Measurements from ENCODE around the gene TKTL2. TPM values are rescaled to one million over a fixed set of nuclear protein-coding genes. Genes with fewer than 3 reads are reported as not detected.

Gene TKTL2
- total and polyA plus RNA-seq, 4 donors, result not detected

GRCh38 chr4:163492951-163493504 lies 19.5 kb upstream of the TKTL2 start:
- DNase-seq (no peak), ATAC-seq (ENCODE audit: low FRiP score) (no peak)
- no peak overlapping the region for H3K4me3 ChIP-seq (ENCODE audit: low read length in 2 of 2)
- no peaks in the 10 kb centered on the region for H3K27me3 ChIP-seq (ENCODE audit: control insufficient read depth in 1 of 2, insufficient read depth in 2 of 2, low read length in 1 of 2)
- H3K36me3 ChIP-seq (ENCODE audit: control insufficient read depth in 1 of 2, insufficient read depth in 2 of 2, low read length in 1 of 2), result no peaks in the 10 kb centered on the region
- H3K9me3 ChIP-seq (ENCODE audit: control insufficient read depth, low read length), result no peaks in the 10 kb centered on the region
- 86 to 92% methylated on average over 6 of the region's 6 CpGs for WGBS, 2 donors
- H3K4me1 ChIP-seq (ENCODE audit: control insufficient read depth in 1 of 2, insufficient read depth in 2 of 2, low read length in 2 of 2), result no peaks in the 10 kb centered on the region
- H3K27ac ChIP-seq (ENCODE audit: low read depth in 1 of 2, low read length in 2 of 2), result no peak overlapping the region
- intact Hi-C loops (cut with DNase I), result loop anchor here (5.0 to 10.0 kb wide), 2 partner anchors 49 to 158 kb away; partner anchors contain the start of gene NPY1R (in 1 of the 2)

- Histone ChIP-seq H3K4me1 (ENCODE audit: control insufficient read depth in 1 of 2, insufficient read depth in 2 of 2, low read length in 2 of 2) (no peaks in the 10 kb centered on the region), H3K27me3 (ENCODE audit: control insufficient read depth in 1 of 2, insufficient read depth in 2 of 2, low read length in 1 of 2) (no peaks in the 10 kb centered on the region), H3K9me3 (ENCODE audit: control insufficient read depth, low read length) (no peaks in the 10 kb centered on the region), H3K27ac (ENCODE audit: low read depth in 1 of 2, low read length in 2 of 2) (no peak overlapping the region), H3K36me3 (ENCODE audit: control insufficient read depth in 1 of 2, insufficient read depth in 2 of 2, low read length in 1 of 2) (no peaks in the 10 kb centered on the region), H3K4me3 (ENCODE audit: low read length in 2 of 2) (no peak overlapping the region)
- intact Hi-C loops (cut with DNase I), result loop anchor here (5.0 to 10.0 kb wide), 2 partner anchors 52 to 155 kb away; partner anchors contain the start of gene NPY1R (in 1 of the 2)
- 50 to 61% methylated on average over 1 of the region's 1 CpG for WGBS, 2 donors
- ATAC-seq (ENCODE audit: low FRiP score) (no peak), DNase-seq (no peak)
These were observed 16.4 kb upstream of the TKTL2 start for GRCh38 chr4:163489929-163490328.

- DNase-seq, result no peak
- Histone ChIP-seq H3K4me1 (ENCODE audit: control insufficient read depth in 1 of 2, insufficient read depth in 2 of 2, low read length in 2 of 2) (no peaks in the 10 kb centered on the region), H3K4me3 (ENCODE audit: low read length in 2 of 2) (no peak overlapping the region), H3K9me3 (ENCODE audit: control insufficient read depth, low read length) (no peaks in the 10 kb centered on the region), H3K36me3 (ENCODE audit: control insufficient read depth in 1 of 2, insufficient read depth in 2 of 2, low read length in 1 of 2) (no peaks in the 10 kb centered on the region), H3K27ac (ENCODE audit: low read depth in 1 of 2, low read length in 2 of 2) (no peak overlapping the region), H3K27me3 (ENCODE audit: control insufficient read depth in 1 of 2, insufficient read depth in 2 of 2, low read length in 1 of 2) (no peaks in the 10 kb centered on the region)
- WGBS, 2 donors, result 58 to 59% methylated on average over 1 of the region's 1 CpG
- intact Hi-C loops (cut with DNase I), result no loop called here
- ATAC-seq (ENCODE audit: low FRiP score), result no peak
These were observed 12.8 kb upstream of the TKTL2 start for GRCh38 chr4:163486321-163486720.

GRCh38 chr4:163485589-163485988 lies 12.0 kb upstream of the TKTL2 start:
- DNase-seq (no peak), ATAC-seq (ENCODE audit: low FRiP score) (no peak)
- no peak overlapping the region for H3K27ac ChIP-seq (ENCODE audit: low read depth in 1 of 2, low read length in 2 of 2)
- H3K27me3 ChIP-seq (ENCODE audit: control insufficient read depth in 1 of 2, insufficient read depth in 2 of 2, low read length in 1 of 2), result no peaks in the 10 kb centered on the region
- no peaks in the 10 kb centered on the region for H3K36me3 ChIP-seq (ENCODE audit: control insufficient read depth in 1 of 2, insufficient read depth in 2 of 2, low read length in 1 of 2)
- 63 to 68% methylated on average over 2 of the region's 2 CpGs for WGBS, 2 donors
- H3K4me3 ChIP-seq (ENCODE audit: low read length in 2 of 2), result no peak overlapping the region
- no peaks in the 10 kb centered on the region for H3K4me1 ChIP-seq (ENCODE audit: control insufficient read depth in 1 of 2, insufficient read depth in 2 of 2, low read length in 2 of 2)
- intact Hi-C loops (cut with DNase I), result no loop called here
- H3K9me3 ChIP-seq (ENCODE audit: control insufficient read depth, low read length), result no peaks in the 10 kb centered on the region

GRCh38 chr4:163484906-163485305 lies 11.4 kb upstream of the TKTL2 start:
- Histone ChIP-seq H3K36me3 (ENCODE audit: control insufficient read depth in 1 of 2, insufficient read depth in 2 of 2, low read length in 1 of 2) (no peaks in the 10 kb centered on the region), H3K27me3 (ENCODE audit: control insufficient read depth in 1 of 2, insufficient read depth in 2 of 2, low read length in 1 of 2) (no peaks in the 10 kb centered on the region), H3K4me1 (ENCODE audit: control insufficient read depth in 1 of 2, insufficient read depth in 2 of 2, low read length in 2 of 2) (no peaks in the 10 kb centered on the region), H3K4me3 (ENCODE audit: low read length in 2 of 2) (no peak overlapping the region), H3K9me3 (ENCODE audit: control insufficient read depth, low read length) (no peaks in the 10 kb centered on the region), H3K27ac (ENCODE audit: low read depth in 1 of 2, low read length in 2 of 2) (no peak overlapping the region)
- DNase-seq, result no peak
- no peak for ATAC-seq (ENCODE audit: low FRiP score)
- intact Hi-C loops (cut with DNase I), result loop anchor here in 1 of 2 donors (5.0 kb wide), 1 partner anchor 62 kb away; no protein-coding TSS in a partner anchor
- WGBS, 2 donors, result 15 to 23% methylated on average over 4 of the region's 4 CpGs

GRCh38 chr4:163482190-163482589 lies 8.6 kb upstream of the TKTL2 start:
- WGBS, 2 donors, result 56 to 69% methylated on average over 1 of the region's 1 CpG
- no peak for ATAC-seq (ENCODE audit: low FRiP score)
- intact Hi-C loops (cut with DNase I), result loop anchor here in 1 of 2 donors (5.0 kb wide), 1 partner anchor 65 kb away; no protein-coding TSS in a partner anchor

GRCh38 chr4:163476761-163477438 lies 3.3 kb upstream of the TKTL2 start:
- WGBS, 2 donors, result 4 to 10% methylated on average over 5 of the region's 5 CpGs
- Histone ChIP-seq H3K9me3 (ENCODE audit: control insufficient read depth, low read length) (no peaks in the 10 kb centered on the region), H3K36me3 (ENCODE audit: control insufficient read depth in 1 of 2, insufficient read depth in 2 of 2, low read length in 1 of 2) (no peaks in the 10 kb centered on the region), H3K4me3 (ENCODE audit: low read length in 2 of 2) (no peak overlapping the region), H3K4me1 (ENCODE audit: control insufficient read depth in 1 of 2, insufficient read depth in 2 of 2, low read length in 2 of 2) (peaks cover 0 to 3% of the 10 kb centered on the region in 2 donors), H3K27me3 (ENCODE audit: control insufficient read depth in 1 of 2, insufficient read depth in 2 of 2, low read length in 1 of 2) (no peaks in the 10 kb centered on the region), H3K27ac (ENCODE audit: low read depth in 1 of 2, low read length in 2 of 2) (no peak overlapping the region)
- DNase-seq (no peak), ATAC-seq (ENCODE audit: low FRiP score) (peak; percentile 64)
- intact Hi-C loops (cut with DNase I), result no loop called here

More at GRCh38 chr4:163482190-163482589, 8.6 kb upstream of the TKTL2 start:
- no peak for DNase-seq
- Histone ChIP-seq H3K4me1 (ENCODE audit: control insufficient read depth in 1 of 2, insufficient read depth in 2 of 2, low read length in 2 of 2) (peaks cover 0 to 3% of the 10 kb centered on the region in 2 donors), H3K36me3 (ENCODE audit: control insufficient read depth in 1 of 2, insufficient read depth in 2 of 2, low read length in 1 of 2) (no peaks in the 10 kb centered on the region), H3K4me3 (ENCODE audit: low read length in 2 of 2) (no peak overlapping the region), H3K27me3 (ENCODE audit: control insufficient read depth in 1 of 2, insufficient read depth in 2 of 2, low read length in 1 of 2) (no peaks in the 10 kb centered on the region), H3K27ac (ENCODE audit: low read depth in 1 of 2, low read length in 2 of 2) (no peak overlapping the region), H3K9me3 (ENCODE audit: control insufficient read depth, low read length) (no peaks in the 10 kb centered on the region)

GRCh38 chr4:163474027-163474426 lies 473 bp upstream of the TKTL2 start:
- intact Hi-C loops (cut with DNase I), result no loop called here
- ATAC-seq (ENCODE audit: low FRiP score), result no peak
- Histone ChIP-seq H3K27ac (ENCODE audit: low read depth in 1 of 2, low read length in 2 of 2) (no peak overlapping the region), H3K27me3 (ENCODE audit: control insufficient read depth in 1 of 2, insufficient read depth in 2 of 2, low read length in 1 of 2) (no peaks in the 10 kb centered on the region), H3K4me3 (ENCODE audit: low read length in 2 of 2) (no peak overlapping the region), H3K4me1 (ENCODE audit: control insufficient read depth in 1 of 2, insufficient read depth in 2 of 2, low read length in 2 of 2) (peaks cover 0 to 3% of the 10 kb centered on the region in 2 donors), H3K9me3 (ENCODE audit: control insufficient read depth, low read length) (no peaks in the 10 kb centered on the region), H3K36me3 (ENCODE audit: control insufficient read depth in 1 of 2, insufficient read depth in 2 of 2, low read length in 1 of 2) (no peaks in the 10 kb centered on the region)
- no peak for DNase-seq
- 94 to 95% methylated on average over 3 of the region's 3 CpGs for WGBS, 2 donors

- no peaks in the 10 kb centered on the region for H3K9me3 ChIP-seq (ENCODE audit: control insufficient read depth, low read length)
- H3K27me3 ChIP-seq (ENCODE audit: control insufficient read depth in 1 of 2, insufficient read depth in 2 of 2, low read length in 1 of 2), result no peaks in the 10 kb centered on the region
- DNase-seq, result no peak
- intact Hi-C loops (cut with DNase I), result no loop called here
- no peak for ATAC-seq (ENCODE audit: low FRiP score)
- peaks cover 0 to 3% of the 10 kb centered on the region in 2 donors for H3K4me1 ChIP-seq (ENCODE audit: control insufficient read depth in 1 of 2, insufficient read depth in 2 of 2, low read length in 2 of 2)
- H3K27ac ChIP-seq (ENCODE audit: low read depth in 1 of 2, low read length in 2 of 2), result no peak overlapping the region
- H3K4me3 ChIP-seq (ENCODE audit: low read length in 2 of 2), result no peak overlapping the region
- 94 to 97% methylated on average over 14 of the region's 14 CpGs for WGBS, 2 donors
- H3K36me3 ChIP-seq (ENCODE audit: control insufficient read depth in 1 of 2, insufficient read depth in 2 of 2, low read length in 1 of 2), result no peaks in the 10 kb centered on the region
These were observed 424 bp downstream of the TKTL2 start for GRCh38 chr4:163473130-163473529.
